ENCODE measurements around the gene WNT7A. TPM values are rescaled to one million over a fixed set of nuclear protein-coding genes. Genes with fewer than 3 reads are reported as not detected.

Gene WNT7A
- total RNA-seq, 1 experiment from 2014 or later, result not detected

- Mint-ChIP-seq H3K27me3 (ENCODE audit: low read depth) (peaks cover 21% of the 10 kb centered on the region), H3K4me1 (no peaks in the 10 kb centered on the region), H3K4me3 (no peak overlapping the region), H3K9me3 (peaks cover 50 to 84% of the 10 kb centered on the region in 2 experiments), H3K27ac (no peak overlapping the region), H3K36me3 (ENCODE audit: insufficient read depth in 1 of 3, low read depth in 3 of 3) (peaks cover 0 to 3% (median 3%) of the 10 kb centered on the region in 3 experiments; a peak in 4 of 7 replicates)
- Histone ChIP-seq H3K9me3 (ENCODE audit: control insufficient read depth, low read depth, low read length) (no peaks in the 10 kb centered on the region), H2BK5ac (ENCODE audit: insufficient read length, low read length) (no peak overlapping the region), H4K91ac (ENCODE audit: insufficient read length, low read depth, low read length) (no peak overlapping the region), H3T11ph (ENCODE audit: low read length) (no peak overlapping the region), H2BK15ac (ENCODE audit: low read depth, low read length) (no peak overlapping the region), H2AFZ (ENCODE audit: low read length) (no peak overlapping the region), H3K18ac (ENCODE audit: insufficient read length, low read depth, low read length) (no peak overlapping the region), H4K5ac (ENCODE audit: insufficient read length, low read depth, low read length) (no peak overlapping the region), H3K56ac (ENCODE audit: insufficient read length, low read depth, low read length) (no peak overlapping the region), H3K4me1 (ENCODE audit: insufficient read depth, low read length) (no peaks in the 10 kb centered on the region), H2BK120ac (ENCODE audit: low read depth, low read length, poor library complexity, severe bottlenecking) (no peak overlapping the region), H3K4me2 (ENCODE audit: insufficient read depth, insufficient read length, low read length) (no peak overlapping the region), H3K14ac (ENCODE audit: insufficient read depth, low read length) (no peak overlapping the region), H4K8ac (replicated peaks; ENCODE audit: insufficient read length, low read depth, low read length) (no peak overlapping the region), H3K4ac (ENCODE audit: low read depth, low read length) (no peak overlapping the region), H3K23ac (ENCODE audit: insufficient read length, low read depth, low read length) (no peak overlapping the region), H3K27ac (ENCODE audit: insufficient read length, low read depth, low read length) (no peak overlapping the region), H3K23me2 (ENCODE audit: insufficient read length, low read depth, low read length, poor library complexity, severe bottlenecking) (no peaks in the 10 kb centered on the region), H3K79me2 (ENCODE audit: insufficient read depth, low read length) (no peaks in the 10 kb centered on the region), H3K9ac (ENCODE audit: extremely low read depth, insufficient read length, low read length) (no peak overlapping the region), H3K27me3 (ENCODE audit: insufficient read depth, low read length) (no peaks in the 10 kb centered on the region), H2AK5ac (ENCODE audit: insufficient read length, low read length) (no peak overlapping the region), H2BK20ac (ENCODE audit: low read depth, low read length, poor library complexity, severe bottlenecking) (no peak overlapping the region), H3K79me1 (ENCODE audit: insufficient read depth, low read depth, low read length, poor library complexity, severe bottlenecking) (no peaks in the 10 kb centered on the region), H4K20me1 (ENCODE audit: control insufficient read depth, insufficient read depth, insufficient read length) (no peaks in the 10 kb centered on the region), H2BK12ac (ENCODE audit: insufficient read length, low read depth, low read length) (no peak overlapping the region)
- peak; percentile 29 for DNase-seq
- TF ChIP-seq CTCF (conservative IDR thresholded peaks at IDR 0.05), result peak; percentile 41; the same call in 2 of the 3 replicates
- no CpG with 5 or more reads among the region's 7 CpGs for WGBS (ENCODE audit: extremely low coverage, insufficient read length, low lambda C conversion rate)
Measured at GRCh38 chr3:13927295-13927694, 47.4 kb upstream of the WNT7A start.

Data from H9 (cell line).